Esophagus muscularis mucosa (tissue), 3 donors: ENCODE data around the gene MYL1.

ENCODE experiments used
- CTCF ChIP-seq, 3 experiments: fragments of 200-600 bp in 2 of 3; fragments of 450-650 bp in 1 of 3; sonication (generic) in 2 of 3; IDR thresholded peaks; one replicate each; pipeline ENCODE4 v1.5.1; 2017 to 2019; ENCODE audit warnings: antibody characterized with exemption in 3 of 3, mild to moderate bottlenecking in 2 of 3, moderate library complexity in 1 of 3
- POLR2A ChIP-seq: fragments of 450-650 bp; IDR thresholded peaks from one replicate; pipeline ENCODE4 v1.6.1; 2017; ENCODE audit warnings: antibody characterized with exemption, moderate library complexity, mild to moderate bottlenecking, low read depth
- POLR2AphosphoS5 ChIP-seq, 2 donors: sonication (generic); formaldehyde crosslinking; IDR thresholded peaks; one replicate each; pipeline ENCODE4 v1.6.1; 2017; ENCODE audit warnings: antibody characterized with exemption in 2 of 2

- TF ChIP-seq CTCF (IDR thresholded peaks at IDR 0.05): no peak
- no peak for TF ChIP-seq POLR2A
- TF ChIP-seq POLR2AphosphoS5 (IDR thresholded peaks at IDR 0.05): no peak
Observed at GRCh38 chr2:210323003-210323402, 8.0 kb upstream of the MYL1 start.
